ENCODE measurements around the gene FLNA. TPM values are rescaled to one million over a fixed set of nuclear protein-coding genes. Genes with fewer than 3 reads are reported as not detected.

Gene FLNA
- total and polyA plus RNA-seq, 10 of the 15 experiments (the other 5 are each of a cell fraction or from before 2014, with no cell fraction given): 5.1 to 643 (median 171) TPM

DNA sequence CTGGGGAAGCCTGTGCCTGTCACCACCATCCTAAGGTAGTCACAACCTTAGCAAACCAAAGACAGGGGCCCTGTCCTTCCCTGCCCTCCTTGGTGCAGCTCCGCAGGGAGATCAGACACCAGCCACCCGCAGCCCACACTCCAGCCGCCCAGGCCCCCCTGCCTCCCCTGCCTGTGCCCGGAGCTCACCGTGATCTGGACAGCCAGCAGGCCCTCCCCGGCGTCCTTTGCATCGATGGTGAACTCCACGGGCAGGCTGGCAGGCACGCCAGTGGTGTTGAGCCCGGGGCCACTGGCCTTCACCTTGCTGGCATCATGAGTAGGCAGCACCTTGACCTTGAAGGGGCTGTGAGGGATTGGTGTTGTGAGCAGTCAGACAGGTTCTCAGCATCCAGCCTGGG is 16.4 kb downstream of the FLNA start:
- Histone ChIP-seq H2AFZ (ENCODE audit: control insufficient read depth, low read depth, low read length) (no peak overlapping the region), H4K20me1 (ENCODE audit: control insufficient read depth, insufficient read depth) (no peaks in the 10 kb centered on the region), H3K4me3 (no peak overlapping the region), H3K27me3 (replicated peaks in 1 of 2; ENCODE audit: control insufficient read depth in 2 of 2, insufficient read depth in 2 of 2, low read length in 1 of 2) (no peaks in the 10 kb centered on the region), H3K4me2 (ENCODE audit: control insufficient read depth, insufficient read depth) (no peak overlapping the region), H3K4me1 (ENCODE audit: control insufficient read depth, insufficient read depth, low read length) (no peaks in the 10 kb centered on the region), H3K79me2 (ENCODE audit: control insufficient read depth, insufficient read depth, low read length) (no peaks in the 10 kb centered on the region), H3K9me3 (replicated peaks; ENCODE audit: control insufficient read depth, insufficient read depth, low read length) (no peaks in the 10 kb centered on the region; the same call in 2 of the 3 replicates), H3K9ac (ENCODE audit: control insufficient read depth, insufficient read depth, low read length) (no peak overlapping the region), H3K36me3 (ENCODE audit: control insufficient read depth in 2 of 2, insufficient read depth in 2 of 2, low read length in 1 of 2) (peaks cover 4 to 50% of the 10 kb centered on the region in 2 experiments; a peak in 3 of 4 replicates), H3K27ac (ENCODE audit: control insufficient read depth, insufficient read depth) (no peak overlapping the region)
- RAD21 ChIA-PET (ENCODE audit: unreplicated experiment): no interaction called here
- CTCF ChIA-PET: no interaction called here
- POLR2A ChIA-PET: no interaction called here
- 87% methylated on average over 11 of the region's 11 CpGs for WGBS (ENCODE audit: insufficient coverage, insufficient replicate concordance, low lambda C conversion rate, missing lambda C conversion rate)
- BruUV-seq (replicated peaks): no TSS peak
- intact Hi-C loops (cut with micrococcal nuclease; ENCODE audit: unreplicated experiment): no loop called here
- FAIRE-seq (no peak), DNase-seq (ENCODE audit: low read depth, low spot score) (no peak), ATAC-seq (no peak)
- SMC1A ChIA-PET (ENCODE audit: uncharacterized antibody, unreplicated experiment): no interaction called here
- in situ Hi-C loops (cut with MboI): no loop called here
- TF ChIP-seq KLF5 (IDR thresholded peaks at IDR 0.05; ENCODE audit: partially characterized antibody) (no peak), SIN3A (IDR thresholded peaks at IDR 0.05; ENCODE audit: low read depth, low read length) (no peak), RAD21 (IDR thresholded peaks at IDR 0.05; ENCODE audit: insufficient read depth, low read depth, low read length) (no peak), CREM (IDR thresholded peaks at IDR 0.05; ENCODE audit: low read depth) (no peak), RB1 (IDR thresholded peaks at IDR 0.05; ENCODE audit: borderline replicate concordance) (no peak), ATF7 (IDR thresholded peaks at IDR 0.05; ENCODE audit: low read depth) (no peak), POLR2AphosphoS5 (IDR thresholded peaks at IDR 0.05; ENCODE audit: low read length) (no peak), KDM1A (IDR thresholded peaks at IDR 0.05; ENCODE audit: borderline replicate concordance) (no peak), ZNF274 (IDR thresholded peaks at IDR 0.05; ENCODE audit: insufficient read depth, insufficient read length) (no peak), SREBF2 (IDR thresholded peaks at IDR 0.05; ENCODE audit: low read length) (no peak), EED (IDR thresholded peaks at IDR 0.05; ENCODE audit: low read depth) (no peak)
- TF ChIP-seq, protein P1, sequence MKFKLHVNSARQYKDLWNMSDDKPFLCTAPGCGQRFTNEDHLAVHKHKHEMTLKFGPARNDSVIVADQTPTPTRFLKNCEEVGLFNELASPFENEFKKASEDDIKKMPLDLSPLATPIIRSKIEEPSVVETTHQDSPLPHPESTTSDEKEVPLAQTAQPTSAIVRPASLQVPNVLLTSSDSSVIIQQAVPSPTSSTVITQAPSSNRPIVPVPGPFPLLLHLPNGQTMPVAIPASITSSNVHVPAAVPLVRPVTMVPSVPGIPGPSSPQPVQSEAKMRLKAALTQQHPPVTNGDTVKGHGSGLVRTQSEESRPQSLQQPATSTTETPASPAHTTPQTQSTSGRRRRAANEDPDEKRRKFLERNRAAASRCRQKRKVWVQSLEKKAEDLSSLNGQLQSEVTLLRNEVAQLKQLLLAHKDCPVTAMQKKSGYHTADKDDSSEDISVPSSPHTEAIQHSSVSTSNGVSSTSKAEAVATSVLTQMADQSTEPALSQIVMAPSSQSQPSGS (IDR thresholded peaks at IDR 0.05; ENCODE audit: low read length): no peak
- TF ChIP-seq, protein P2, sequence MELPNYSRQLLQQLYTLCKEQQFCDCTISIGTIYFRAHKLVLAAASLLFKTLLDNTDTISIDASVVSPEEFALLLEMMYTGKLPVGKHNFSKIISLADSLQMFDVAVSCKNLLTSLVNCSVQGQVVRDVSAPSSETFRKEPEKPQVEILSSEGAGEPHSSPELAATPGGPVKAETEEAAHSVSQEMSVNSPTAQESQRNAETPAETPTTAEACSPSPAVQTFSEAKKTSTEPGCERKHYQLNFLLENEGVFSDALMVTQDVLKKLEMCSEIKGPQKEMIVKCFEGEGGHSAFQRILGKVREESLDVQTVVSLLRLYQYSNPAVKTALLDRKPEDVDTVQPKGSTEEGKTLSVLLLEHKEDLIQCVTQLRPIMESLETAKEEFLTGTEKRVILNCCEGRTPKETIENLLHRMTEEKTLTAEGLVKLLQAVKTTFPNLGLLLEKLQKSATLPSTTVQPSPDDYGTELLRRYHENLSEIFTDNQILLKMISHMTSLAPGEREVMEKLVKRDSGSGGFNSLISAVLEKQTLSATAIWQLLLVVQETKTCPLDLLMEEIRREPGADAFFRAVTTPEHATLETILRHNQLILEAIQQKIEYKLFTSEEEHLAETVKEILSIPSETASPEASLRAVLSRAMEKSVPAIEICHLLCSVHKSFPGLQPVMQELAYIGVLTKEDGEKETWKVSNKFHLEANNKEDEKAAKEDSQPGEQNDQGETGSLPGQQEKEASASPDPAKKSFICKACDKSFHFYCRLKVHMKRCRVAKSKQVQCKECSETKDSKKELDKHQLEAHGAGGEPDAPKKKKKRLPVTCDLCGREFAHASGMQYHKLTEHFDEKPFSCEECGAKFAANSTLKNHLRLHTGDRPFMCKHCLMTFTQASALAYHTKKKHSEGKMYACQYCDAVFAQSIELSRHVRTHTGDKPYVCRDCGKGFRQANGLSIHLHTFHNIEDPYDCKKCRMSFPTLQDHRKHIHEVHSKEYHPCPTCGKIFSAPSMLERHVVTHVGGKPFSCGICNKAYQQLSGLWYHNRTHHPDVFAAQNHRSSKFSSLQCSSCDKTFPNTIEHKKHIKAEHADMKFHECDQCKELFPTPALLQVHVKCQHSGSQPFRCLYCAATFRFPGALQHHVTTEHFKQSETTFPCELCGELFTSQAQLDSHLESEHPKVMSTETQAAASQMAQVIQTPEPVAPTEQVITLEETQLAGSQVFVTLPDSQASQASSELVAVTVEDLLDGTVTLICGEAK (IDR thresholded peaks at IDR 0.05; ENCODE audit: borderline replicate concordance): no peak
- TF ChIP-seq, protein P3, sequence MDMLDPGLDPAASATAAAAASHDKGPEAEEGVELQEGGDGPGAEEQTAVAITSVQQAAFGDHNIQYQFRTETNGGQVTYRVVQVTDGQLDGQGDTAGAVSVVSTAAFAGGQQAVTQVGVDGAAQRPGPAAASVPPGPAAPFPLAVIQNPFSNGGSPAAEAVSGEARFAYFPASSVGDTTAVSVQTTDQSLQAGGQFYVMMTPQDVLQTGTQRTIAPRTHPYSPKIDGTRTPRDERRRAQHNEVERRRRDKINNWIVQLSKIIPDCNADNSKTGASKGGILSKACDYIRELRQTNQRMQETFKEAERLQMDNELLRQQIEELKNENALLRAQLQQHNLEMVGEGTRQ (IDR thresholded peaks at IDR 0.05; ENCODE audit: borderline replicate concordance, low read depth, low read length): no peak
- TF ChIP-seq, protein P4, sequence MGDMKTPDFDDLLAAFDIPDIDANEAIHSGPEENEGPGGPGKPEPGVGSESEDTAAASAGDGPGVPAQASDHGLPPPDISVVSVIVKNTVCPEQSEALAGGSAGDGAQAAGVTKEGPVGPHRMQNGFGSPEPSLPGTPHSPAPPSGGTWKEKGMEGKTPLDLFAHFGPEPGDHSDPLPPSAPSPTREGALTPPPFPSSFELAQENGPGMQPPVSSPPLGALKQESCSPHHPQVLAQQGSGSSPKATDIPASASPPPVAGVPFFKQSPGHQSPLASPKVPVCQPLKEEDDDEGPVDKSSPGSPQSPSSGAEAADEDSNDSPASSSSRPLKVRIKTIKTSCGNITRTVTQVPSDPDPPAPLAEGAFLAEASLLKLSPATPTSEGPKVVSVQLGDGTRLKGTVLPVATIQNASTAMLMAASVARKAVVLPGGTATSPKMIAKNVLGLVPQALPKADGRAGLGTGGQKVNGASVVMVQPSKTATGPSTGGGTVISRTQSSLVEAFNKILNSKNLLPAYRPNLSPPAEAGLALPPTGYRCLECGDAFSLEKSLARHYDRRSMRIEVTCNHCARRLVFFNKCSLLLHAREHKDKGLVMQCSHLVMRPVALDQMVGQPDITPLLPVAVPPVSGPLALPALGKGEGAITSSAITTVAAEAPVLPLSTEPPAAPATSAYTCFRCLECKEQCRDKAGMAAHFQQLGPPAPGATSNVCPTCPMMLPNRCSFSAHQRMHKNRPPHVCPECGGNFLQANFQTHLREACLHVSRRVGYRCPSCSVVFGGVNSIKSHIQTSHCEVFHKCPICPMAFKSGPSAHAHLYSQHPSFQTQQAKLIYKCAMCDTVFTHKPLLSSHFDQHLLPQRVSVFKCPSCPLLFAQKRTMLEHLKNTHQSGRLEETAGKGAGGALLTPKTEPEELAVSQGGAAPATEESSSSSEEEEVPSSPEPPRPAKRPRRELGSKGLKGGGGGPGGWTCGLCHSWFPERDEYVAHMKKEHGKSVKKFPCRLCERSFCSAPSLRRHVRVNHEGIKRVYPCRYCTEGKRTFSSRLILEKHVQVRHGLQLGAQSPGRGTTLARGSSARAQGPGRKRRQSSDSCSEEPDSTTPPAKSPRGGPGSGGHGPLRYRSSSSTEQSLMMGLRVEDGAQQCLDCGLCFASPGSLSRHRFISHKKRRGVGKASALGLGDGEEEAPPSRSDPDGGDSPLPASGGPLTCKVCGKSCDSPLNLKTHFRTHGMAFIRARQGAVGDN (IDR thresholded peaks at IDR 0.05): no peak

Data from GM12878 (cell line).